Sigmoid colon (tissue), 7 donors: ENCODE results near the gene NR2F1-AS1. TPM values are rescaled to one million over a fixed set of nuclear protein-coding genes. Genes with fewer than 3 reads are reported as not detected.
"Not testable (repeated sequence)": the region's sequence is repeated elsewhere in the genome, so short reads cannot be mapped to it uniquely, and the experiment has no call there.

Experiments used
- DNase-seq: peaks from one replicate; pipeline ENCODE4 v3.0.0-alpha.2; 2019
- H3K27ac ChIP-seq, 4 donors: fragments of 200-600 bp; sonication (generic); one replicate each; pipeline ENCODE4 v1.5.1; 2016 to 2019; ENCODE audit warnings: mild to moderate bottlenecking in 1 of 4
- H3K27me3 ChIP-seq, 3 donors: fragments of 200-600 bp; sonication (generic); one replicate each; pipeline ENCODE4 v1.5.1; 2019; ENCODE audit warnings: mild to moderate bottlenecking in 1 of 3
- H3K36me3 ChIP-seq, 4 donors: fragments of 200-600 bp; sonication (generic); one replicate each; pipeline ENCODE4 v1.5.1; 2016 to 2019
- H3K4me1 ChIP-seq, 4 donors: fragments of 200-600 bp; sonication (generic); one replicate each; pipeline ENCODE4 v1.5.1; 2017 to 2019
- H3K4me3 ChIP-seq, 4 donors: fragments of 200-600 bp; sonication (generic); one replicate each; pipeline ENCODE4 v1.5.1; 2017 to 2019; ENCODE audit warnings: mild to moderate bottlenecking in 2 of 4, moderate library complexity in 1 of 4
- H3K9me3 ChIP-seq, 4 donors: fragments of 200-600 bp in 3 of 4; sonication (generic) in 3 of 4; one replicate each; pipeline versions ENCODE4 v1.5.1 to v1.6.1; 2013 to 2019
- CTCF ChIP-seq, 4 experiments: fragments of 450-650 bp in 3 of 4; fragments of 200-600 bp in 1 of 4; IDR thresholded peaks; one replicate each; pipeline ENCODE4 v1.5.1; 2016 to 2019; ENCODE audit warnings: antibody characterized with exemption in 4 of 4, mild to moderate bottlenecking in 3 of 4, moderate library complexity in 2 of 4
- EP300 ChIP-seq, 4 donors: sonication (generic); formaldehyde crosslinking; IDR thresholded peaks; one replicate each; pipeline ENCODE4 v1.6.1; 2017; ENCODE audit warnings: antibody characterized with exemption in 4 of 4
- POLR2A ChIP-seq, 2 donors: fragments of 450-650 bp; IDR thresholded peaks; one replicate each; pipeline ENCODE4 v1.6.1; 2016; ENCODE audit warnings: antibody characterized with exemption in 2 of 2, mild to moderate bottlenecking in 2 of 2, moderate library complexity in 2 of 2
- POLR2AphosphoS5 ChIP-seq, 4 donors: sonication (generic); formaldehyde crosslinking; IDR thresholded peaks; one replicate each; pipeline ENCODE4 v1.6.1; 2017; ENCODE audit warnings: antibody characterized with exemption in 4 of 4
- WGBS, 2 donors: extraction: QIAGEN DNeasy Blood & Tissue Kit; methylation state at CpG; one replicate each; pipeline ENCODE4 v1.1.7; 2013; 5-methylcytosine and 5-hydroxymethylcytosine counted together
- intact Hi-C: fragments of 100-400 bp; cut with DNase I; formaldehyde crosslinking; loops from one replicate; pipeline ENCODE4 v1.15.1; 2023
- polyA plus RNA-seq, 3 donors: library from polyadenylated mRNA; stranded (reverse); fragments of 200-250 nt; gene quantifications; one replicate each; pipeline ENCODE4 v1.2.3, GENCODE V29; 2013
- total RNA-seq, 4 donors: library from RNA; depleted of rRNA; stranded (reverse); fragments of >200 nt; gene quantifications; one replicate each; pipeline ENCODE4 v1.1.0, GENCODE V29; 2016
- donor health status: healthy with polysubstance abuse.
- donor health status: Bipolar disorder and iron deficiency.
- donor health status: healthy.

NR2F1-AS1 gene
- total and polyA plus RNA-seq, 7 donors, result 1.4 to 15.2 (median 8.9) TPM

GRCh38 chr5:93570294-93571113 is 10.5 kb downstream of the NR2F1-AS1 start:
- intact Hi-C loops, result no loop called here
- no peak overlapping the region for H3K4me3 ChIP-seq
- TF ChIP-seq CTCF (IDR thresholded peaks at IDR 0.05) (no peak), POLR2AphosphoS5 (IDR thresholded peaks at IDR 0.05) (no peak), EP300 (IDR thresholded peaks at IDR 0.05) (no peak), POLR2A (IDR thresholded peaks at IDR 0.05) (no peak)
- no peaks in the 10 kb centered on the region for H3K9me3 ChIP-seq
- WGBS, 2 donors, result 21 to 38% methylated on average over 70 of the region's 70 CpGs
- H3K36me3 ChIP-seq, result no peaks in the 10 kb centered on the region
- no peak overlapping the region for H3K27ac ChIP-seq
- DNase-seq, result no peak
- H3K27me3 ChIP-seq, result peaks cover 10 to 90% (median 48%) of the 10 kb centered on the region in 3 donors
- H3K4me1 ChIP-seq, result peaks cover 0 to 17% (median 8%) of the 10 kb centered on the region in 4 donors

GRCh38 chr5:93569300-93570160 is 11.5 kb downstream of the NR2F1-AS1 start:
- Histone ChIP-seq H3K9me3 (no peaks in the 10 kb centered on the region), H3K36me3 (no peaks in the 10 kb centered on the region), H3K4me3 (no peak overlapping the region), H3K27ac (no peak overlapping the region), H3K27me3 (peaks cover 10 to 80% (median 42%) of the 10 kb centered on the region in 3 donors), H3K4me1 (peaks cover 0 to 17% (median 8%) of the 10 kb centered on the region in 4 donors)
- 58 to 82% methylated on average over 13 of the region's 13 CpGs for WGBS, 2 donors
- TF ChIP-seq EP300 (IDR thresholded peaks at IDR 0.05) (no peak), POLR2A (IDR thresholded peaks at IDR 0.05) (no peak), CTCF (IDR thresholded peaks at IDR 0.05) (no peak), POLR2AphosphoS5 (IDR thresholded peaks at IDR 0.05) (no peak)
- intact Hi-C loops, result no loop called here
- no peak for DNase-seq

GRCh38 chr5:93567424-93567823 is 13.6 kb downstream of the NR2F1-AS1 start:
- DNase-seq, result no peak
- no peak overlapping the region for H3K27ac ChIP-seq
- TF ChIP-seq EP300 (IDR thresholded peaks at IDR 0.05) (no peak), CTCF (IDR thresholded peaks at IDR 0.05) (no peak), POLR2AphosphoS5 (IDR thresholded peaks at IDR 0.05) (no peak), POLR2A (IDR thresholded peaks at IDR 0.05) (no peak)
- intact Hi-C loops, result no loop called here
- peaks cover 0 to 17% (median 5%) of the 10 kb centered on the region in 4 donors for H3K4me1 ChIP-seq
- WGBS, 2 donors, result 77 to 79% methylated on average over 1 of the region's 1 CpG
- no peaks in the 10 kb centered on the region for H3K9me3 ChIP-seq
- no peak overlapping the region for H3K4me3 ChIP-seq
- H3K36me3 ChIP-seq, result no peaks in the 10 kb centered on the region
- peaks cover 10 to 59% (median 23%) of the 10 kb centered on the region in 3 donors for H3K27me3 ChIP-seq

- intact Hi-C loops, result no loop called here
- Histone ChIP-seq H3K27ac (no peak overlapping the region), H3K9me3 (no peaks in the 10 kb centered on the region), H3K27me3 (peaks cover 10 to 46% (median 11%) of the 10 kb centered on the region in 3 donors), H3K4me1 (peaks cover 0 to 8% (median 2%) of the 10 kb centered on the region in 4 donors), H3K36me3 (no peaks in the 10 kb centered on the region), H3K4me3 (no peak overlapping the region)
- TF ChIP-seq EP300 (IDR thresholded peaks at IDR 0.05), result no peak
- no peak for DNase-seq
Measured at GRCh38 chr5:93566091-93566490, 14.9 kb downstream of the NR2F1-AS1 start.

- intact Hi-C loops, result no loop called here
- TF ChIP-seq POLR2AphosphoS5 (IDR thresholded peaks at IDR 0.05) (no peak), EP300 (IDR thresholded peaks at IDR 0.05) (no peak), CTCF (IDR thresholded peaks at IDR 0.05) (no peak), POLR2A (IDR thresholded peaks at IDR 0.05) (no peak)
- 91 to 95% methylated on average over 2 of the region's 2 CpGs for WGBS, 2 donors
Measured at GRCh38 chr5:93557021-93557604, 23.9 kb downstream of the NR2F1-AS1 start.

GRCh38 chr5:93549594-93549993 is 31.4 kb downstream of the NR2F1-AS1 start:
- H3K9me3 ChIP-seq, H3K4me3 ChIP-seq, H3K4me1 ChIP-seq, DNase-seq, H3K36me3 ChIP-seq, H3K27ac ChIP-seq, H3K27me3 ChIP-seq, intact Hi-C loops: not testable (repeated sequence)
- WGBS, 2 donors, result 94 to 96% methylated on average over 3 of the region's 3 CpGs

More at GRCh38 chr5:93557021-93557604, 23.9 kb downstream of the NR2F1-AS1 start:
- no peak for DNase-seq
- no peaks in the 10 kb centered on the region for H3K4me1 ChIP-seq
- H3K27me3 ChIP-seq, result no peaks in the 10 kb centered on the region
- H3K36me3 ChIP-seq, result no peaks in the 10 kb centered on the region
- no peak overlapping the region for H3K4me3 ChIP-seq
- H3K9me3 ChIP-seq, result no peaks in the 10 kb centered on the region
- H3K27ac ChIP-seq, result no peak overlapping the region
